Right atrium auricular region (tissue), 2 donors: Measurements from ENCODE around the gene GARIN5B. TPM values are rescaled to one million over a fixed set of nuclear protein-coding genes. Genes with fewer than 3 reads are reported as not detected.

Experiments
- DNase-seq: peaks from one replicate; pipeline ENCODE4 v3.0.0-alpha.2; 2019; ENCODE audit warnings: low spot score
- H3K27ac ChIP-seq, 2 donors: fragments of 200-600 bp; sonication (generic); 1 replicate in 1 of 2; 2 replicates in 1 of 2; pipeline ENCODE4 v1.5.1; 2016 to 2019
- H3K27me3 ChIP-seq, 2 donors: fragments of 200-600 bp; sonication (generic); one replicate each; pipeline versions ENCODE4 v1.5.1 to v1.6.0; 2017 to 2019
- H3K36me3 ChIP-seq: fragments of 200-600 bp; sonication (generic); one replicate; pipeline ENCODE4 v1.5.1; 2016
- H3K4me1 ChIP-seq, 2 donors: fragments of 200-600 bp; sonication (generic); one replicate each; pipeline versions ENCODE4 v1.5.1 to v1.6.0; 2017 to 2019
- H3K4me3 ChIP-seq, 2 donors: fragments of 200-600 bp; sonication (generic); 1 replicate in 1 of 2; 2 replicates in 1 of 2; pipeline ENCODE4 v1.5.1; 2017 to 2019; ENCODE audit warnings: mild to moderate bottlenecking in 1 of 2, moderate library complexity in 1 of 2
- H3K9me3 ChIP-seq, 2 donors: fragments of 200-600 bp; sonication (generic); one replicate each; pipeline ENCODE4 v1.5.1; 2019
- total RNA-seq, 2 donors: library from RNA; depleted of rRNA; stranded (reverse); fragments of >200 nt; gene quantifications; one replicate each; pipeline ENCODE4 v1.1.0, GENCODE V29; 2016
- TF ChIP-seq, protein P1 (sequence below), 2 donors: fragments of 200-600 bp; sonication (generic); IDR thresholded peaks; one replicate each; pipeline ENCODE4 v1.5.1; 2019; ENCODE audit warnings: antibody characterized with exemption in 2 of 2

The GARIN5B gene
- total RNA-seq, 2 donors from 2014 or later: not detected

GRCh38 chr19:55389386-55390317 is 26.6 kb upstream of the GARIN5B start:
- no peak overlapping the region for H3K27ac ChIP-seq
- no peak for DNase-seq
- TF ChIP-seq, protein P1, sequence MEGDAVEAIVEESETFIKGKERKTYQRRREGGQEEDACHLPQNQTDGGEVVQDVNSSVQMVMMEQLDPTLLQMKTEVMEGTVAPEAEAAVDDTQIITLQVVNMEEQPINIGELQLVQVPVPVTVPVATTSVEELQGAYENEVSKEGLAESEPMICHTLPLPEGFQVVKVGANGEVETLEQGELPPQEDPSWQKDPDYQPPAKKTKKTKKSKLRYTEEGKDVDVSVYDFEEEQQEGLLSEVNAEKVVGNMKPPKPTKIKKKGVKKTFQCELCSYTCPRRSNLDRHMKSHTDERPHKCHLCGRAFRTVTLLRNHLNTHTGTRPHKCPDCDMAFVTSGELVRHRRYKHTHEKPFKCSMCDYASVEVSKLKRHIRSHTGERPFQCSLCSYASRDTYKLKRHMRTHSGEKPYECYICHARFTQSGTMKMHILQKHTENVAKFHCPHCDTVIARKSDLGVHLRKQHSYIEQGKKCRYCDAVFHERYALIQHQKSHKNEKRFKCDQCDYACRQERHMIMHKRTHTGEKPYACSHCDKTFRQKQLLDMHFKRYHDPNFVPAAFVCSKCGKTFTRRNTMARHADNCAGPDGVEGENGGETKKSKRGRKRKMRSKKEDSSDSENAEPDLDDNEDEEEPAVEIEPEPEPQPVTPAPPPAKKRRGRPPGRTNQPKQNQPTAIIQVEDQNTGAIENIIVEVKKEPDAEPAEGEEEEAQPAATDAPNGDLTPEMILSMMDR (IDR thresholded peaks at IDR 0.05): no peak
- no peaks in the 10 kb centered on the region for H3K9me3 ChIP-seq
- H3K27me3 ChIP-seq: no peaks in the 10 kb centered on the region
- H3K4me1 ChIP-seq: peaks cover 0 to 41% of the 10 kb centered on the region in 2 donors
- no peak overlapping the region for H3K4me3 ChIP-seq
- H3K36me3 ChIP-seq: peaks cover 32% of the 10 kb centered on the region

GRCh38 chr19:55387736-55388497 is 24.9 kb upstream of the GARIN5B start:
- Histone ChIP-seq H3K4me3 (peak overlapping the region; percentile 4 to 82), H3K9me3 (no peaks in the 10 kb centered on the region), H3K4me1 (peaks cover 0 to 53% of the 10 kb centered on the region in 2 donors), H3K27ac (no peak overlapping the region), H3K36me3 (peaks cover 32% of the 10 kb centered on the region), H3K27me3 (no peaks in the 10 kb centered on the region)
- no peak for DNase-seq
- TF ChIP-seq, protein P1 (IDR thresholded peaks at IDR 0.05): no peak

GRCh38 chr19:55386493-55386971 is 23.5 kb upstream of the GARIN5B start:
- peaks cover 0 to 54% of the 10 kb centered on the region in 2 donors for H3K4me1 ChIP-seq
- DNase-seq: no peak
- no peaks in the 10 kb centered on the region for H3K9me3 ChIP-seq
- peak overlapping the region; percentile 58 to 82 for H3K4me3 ChIP-seq
- no peaks in the 10 kb centered on the region for H3K27me3 ChIP-seq
- H3K27ac ChIP-seq: peak overlapping the region; percentile 91 to 92
- H3K36me3 ChIP-seq: peaks cover 32% of the 10 kb centered on the region
- TF ChIP-seq, protein P1 (IDR thresholded peaks at IDR 0.05): no peak

- peak within 1 kb of the TSS; percentile 91 to 92 for H3K27ac ChIP-seq
- no peaks in the 10 kb centered on the region for H3K9me3 ChIP-seq
- no peaks in the 10 kb centered on the region for H3K27me3 ChIP-seq
- TF ChIP-seq, protein P1 (IDR thresholded peaks at IDR 0.05): no peak
- H3K4me3 ChIP-seq: peak within 1 kb of the TSS; percentile 58 to 82
- H3K4me1 ChIP-seq: peaks cover 0 to 54% of the 10 kb centered on the region in 2 donors
- peak; percentile 99 for DNase-seq
- H3K36me3 ChIP-seq: peaks cover 32% of the 10 kb centered on the region
Measured at GRCh38 chr19:55385724-55386492, 22.8 kb upstream of the GARIN5B start, which contains the start of gene RPL28. TSS of gene RPL28 (plus strand) at chr19:55385932. CDS start at chr19:55386358, 426 bp downstream.
